ENCODE data around the gene TRPV5.

Gene TRPV5

DNA sequence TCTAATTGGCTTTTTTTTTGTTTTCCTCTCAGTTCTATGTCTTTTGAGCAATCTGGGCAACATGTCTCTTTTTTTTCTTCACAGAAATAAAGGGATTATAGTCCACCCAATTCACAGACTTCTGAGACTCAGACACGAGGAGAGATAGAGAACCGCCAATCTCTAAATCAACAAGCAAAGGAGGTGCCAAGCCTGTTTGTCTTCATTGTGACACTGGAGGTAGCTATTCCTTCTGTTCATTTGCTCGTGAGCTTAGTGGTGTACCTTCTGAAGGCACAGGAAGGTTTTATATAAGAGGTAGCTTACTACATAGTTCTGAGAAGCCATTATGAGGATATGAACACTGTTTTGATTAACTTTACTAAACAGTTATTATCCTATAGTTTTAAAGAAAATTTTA is 72.6 kb downstream of the TRPV5 start:
- no peak for DNase-seq (ENCODE audit: low read depth, low spot score)
- H3K27ac ChIP-seq = no peak overlapping the region

- no peak overlapping the region for H3K27ac ChIP-seq
- DNase-seq (ENCODE audit: low read depth, low spot score) = peak; percentile 12
These were observed 73.7 kb downstream of the TRPV5 start for GRCh38 chr7:142859829-142860228.

DNA sequence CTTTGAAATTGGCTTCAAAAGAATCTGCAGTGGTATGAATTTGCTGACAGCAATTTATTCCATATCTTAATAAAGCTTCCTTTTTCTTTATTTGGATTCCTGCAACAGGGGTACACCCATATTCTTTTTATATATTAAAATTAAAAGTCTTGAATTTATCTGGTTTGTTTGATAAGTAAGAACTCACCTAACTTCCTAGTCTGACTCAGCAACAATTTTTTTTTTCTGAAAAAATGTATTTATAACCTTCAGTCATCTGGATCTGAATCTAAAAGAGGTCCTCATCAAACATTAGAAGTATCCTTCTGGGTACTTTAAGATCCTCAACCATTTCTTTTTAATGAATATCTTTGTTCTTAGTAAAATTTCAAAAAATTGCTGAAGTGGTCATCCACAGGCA is 74.1 kb downstream of the TRPV5 start:
- no peak for DNase-seq (ENCODE audit: low read depth, low spot score)
- H3K27ac ChIP-seq = no peak overlapping the region
